Type B pancreatic cell (in vitro differentiated cells): ENCODE results near the gene ESYT2. TPM values are rescaled to one million over a fixed set of nuclear protein-coding genes. Genes with fewer than 3 reads are reported as not detected.
A peak's percentile ranks its signal among the peaks of the same experiment; 100 is the strongest.
"Not testable (repeated sequence)": the region's sequence is repeated elsewhere in the genome, so short reads cannot be mapped to it uniquely, and the experiment has no call there.

Experiments used
- DNase-seq: peaks from one replicate; pipeline ENCODE4 v3.0.0; 2021; ENCODE audit warnings: mixed read lengths; ENCODE audit not compliant: unreplicated experiment; ENCODE audit errors: extremely low spot score
- H3K27ac Mint-ChIP-seq: 2 replicates; pipeline ENCODE4 v1.8.0; 2021; ENCODE audit warnings: mild to moderate bottlenecking, mixed read lengths
- H3K27me3 Mint-ChIP-seq: 2 replicates; pipeline ENCODE4 v1.8.0; 2021; ENCODE audit warnings: mixed read lengths
- H3K36me3 Mint-ChIP-seq: 2 replicates; pipeline ENCODE4 v1.8.0; 2021; ENCODE audit warnings: mixed read lengths
- H3K4me1 Mint-ChIP-seq: one replicate; pipeline ENCODE4 v1.8.0; 2021; ENCODE audit warnings: mixed read lengths; ENCODE audit not compliant: unreplicated experiment
- H3K4me3 Mint-ChIP-seq: 2 replicates; pipeline ENCODE4 v1.8.0; 2021; ENCODE audit warnings: mild to moderate bottlenecking, mixed read lengths
- H3K9me3 Mint-ChIP-seq: 2 replicates; pipeline ENCODE4 v1.8.0; 2021; ENCODE audit warnings: mixed read lengths
- total RNA-seq: library from RNA; stranded (reverse); gene quantifications from 2 replicates; pipeline ENCODE4 v1.2.1, GENCODE V29; 2021; ENCODE audit warnings: low replicate concordance
- TF ChIP-seq, protein P1 (sequence below): fragments of 200-600 bp; sonication (generic); conservative IDR thresholded peaks from 2 replicates; pipeline ENCODE4 v1.5.0; 2021; ENCODE audit warnings: antibody characterized with exemption, mild to moderate bottlenecking

The ESYT2 gene
- total RNA-seq, 1 donor from 2014 or later = 42.1 TPM

DNA sequence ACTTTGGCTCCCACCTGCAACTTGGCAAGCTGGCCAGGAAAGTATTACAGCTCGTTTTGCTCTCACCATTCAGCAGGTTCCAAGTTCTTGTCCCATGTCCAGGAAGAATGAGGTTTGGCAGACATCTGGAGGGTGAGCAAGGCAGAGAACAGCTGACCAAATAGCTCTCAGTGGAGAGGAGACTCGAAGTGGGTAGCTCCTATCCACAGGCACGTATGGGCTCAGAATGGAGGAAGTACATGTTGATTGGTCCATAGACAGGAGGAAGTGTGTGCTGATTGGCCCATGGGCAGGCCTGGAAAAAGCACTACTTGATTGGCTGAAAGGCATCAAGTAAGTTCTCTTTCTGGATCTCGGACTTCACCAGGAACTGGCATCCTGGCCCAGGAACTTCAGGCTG, 121.7 kb downstream of the ESYT2 start:
- no peak for DNase-seq
- H3K4me3 Mint-ChIP-seq = peak overlapping the region; percentile 28
- no peaks in the 10 kb centered on the region for H3K27me3 Mint-ChIP-seq
- H3K9me3 Mint-ChIP-seq = peaks cover 5% of the 10 kb centered on the region
- no peak overlapping the region for H3K27ac Mint-ChIP-seq
- H3K4me1 Mint-ChIP-seq = peaks cover 15% of the 10 kb centered on the region
- H3K36me3 Mint-ChIP-seq = no peaks in the 10 kb centered on the region
- TF ChIP-seq, protein P1, sequence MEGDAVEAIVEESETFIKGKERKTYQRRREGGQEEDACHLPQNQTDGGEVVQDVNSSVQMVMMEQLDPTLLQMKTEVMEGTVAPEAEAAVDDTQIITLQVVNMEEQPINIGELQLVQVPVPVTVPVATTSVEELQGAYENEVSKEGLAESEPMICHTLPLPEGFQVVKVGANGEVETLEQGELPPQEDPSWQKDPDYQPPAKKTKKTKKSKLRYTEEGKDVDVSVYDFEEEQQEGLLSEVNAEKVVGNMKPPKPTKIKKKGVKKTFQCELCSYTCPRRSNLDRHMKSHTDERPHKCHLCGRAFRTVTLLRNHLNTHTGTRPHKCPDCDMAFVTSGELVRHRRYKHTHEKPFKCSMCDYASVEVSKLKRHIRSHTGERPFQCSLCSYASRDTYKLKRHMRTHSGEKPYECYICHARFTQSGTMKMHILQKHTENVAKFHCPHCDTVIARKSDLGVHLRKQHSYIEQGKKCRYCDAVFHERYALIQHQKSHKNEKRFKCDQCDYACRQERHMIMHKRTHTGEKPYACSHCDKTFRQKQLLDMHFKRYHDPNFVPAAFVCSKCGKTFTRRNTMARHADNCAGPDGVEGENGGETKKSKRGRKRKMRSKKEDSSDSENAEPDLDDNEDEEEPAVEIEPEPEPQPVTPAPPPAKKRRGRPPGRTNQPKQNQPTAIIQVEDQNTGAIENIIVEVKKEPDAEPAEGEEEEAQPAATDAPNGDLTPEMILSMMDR = no peak

DNA sequence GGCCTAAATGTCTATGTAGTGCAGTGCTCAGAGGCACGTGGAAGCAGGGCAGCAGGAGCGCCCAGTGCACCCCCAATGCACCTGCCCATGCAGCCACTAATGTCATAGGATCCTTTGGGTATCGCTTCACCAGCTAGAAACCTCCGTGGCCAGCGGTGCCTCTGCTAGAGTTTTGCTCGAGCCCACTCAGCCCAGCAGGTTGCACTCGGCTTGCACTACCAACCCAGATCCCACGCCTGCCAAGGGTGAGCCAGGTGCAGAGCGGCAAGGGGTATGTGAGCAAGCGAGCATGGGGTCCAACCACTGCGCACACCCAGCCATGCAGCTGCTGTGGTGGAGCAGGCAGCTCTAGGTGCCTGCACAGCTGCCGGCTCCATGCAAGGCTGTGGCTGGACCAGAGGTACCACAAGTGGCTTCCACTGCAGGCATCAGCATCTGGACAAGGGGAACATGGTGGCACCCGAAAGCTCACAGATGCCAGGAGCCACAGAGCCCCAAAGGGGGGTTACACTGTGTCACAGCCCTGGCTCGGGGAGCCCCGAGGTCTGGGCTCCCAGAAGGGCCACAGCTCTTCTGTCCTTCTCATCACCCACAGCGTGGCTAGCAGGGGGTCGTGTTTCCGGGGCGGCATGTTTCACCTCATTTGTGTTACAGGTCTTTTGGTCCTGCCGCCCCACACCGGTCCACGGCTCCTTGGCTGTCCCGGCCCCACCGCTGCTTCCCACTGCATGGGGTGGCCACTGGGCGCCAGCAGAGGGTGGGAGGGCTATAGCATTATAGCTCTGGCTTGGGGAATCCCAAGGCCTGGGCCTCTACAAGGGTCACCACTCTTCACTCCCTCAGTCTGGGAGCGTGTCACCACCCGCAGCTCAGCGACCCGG, 122.4 kb downstream of the ESYT2 start:
- DNase-seq = no peak
- H3K4me1 Mint-ChIP-seq = peaks cover 19% of the 10 kb centered on the region
- TF ChIP-seq, protein P1 = no peak
- H3K4me3 Mint-ChIP-seq = peak overlapping the region; percentile 82
- no peaks in the 10 kb centered on the region for H3K27me3 Mint-ChIP-seq
- no peaks in the 10 kb centered on the region for H3K36me3 Mint-ChIP-seq
- H3K27ac Mint-ChIP-seq = no peak overlapping the region
- peaks cover 5% of the 10 kb centered on the region for H3K9me3 Mint-ChIP-seq

DNA sequence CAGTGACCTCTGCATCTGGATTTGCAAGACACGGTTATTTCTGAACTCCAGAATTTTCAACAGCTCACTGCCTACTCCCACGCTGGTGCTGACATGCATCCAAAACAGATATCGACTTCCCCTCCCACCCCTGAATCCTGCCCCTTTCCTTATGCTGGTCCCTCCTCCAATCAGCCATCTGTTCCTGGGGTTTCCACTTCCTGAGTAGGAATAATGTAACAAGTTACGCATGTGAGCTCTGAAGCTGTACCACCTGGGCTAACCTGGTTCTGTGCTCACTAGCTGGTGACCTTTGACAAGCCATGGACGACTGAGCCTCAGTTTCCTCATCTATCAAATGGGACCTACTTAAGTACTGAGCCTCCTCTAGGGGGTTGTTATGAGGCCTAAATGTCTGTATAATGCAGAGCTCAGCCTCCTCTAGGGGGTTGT, 123.0 kb downstream of the ESYT2 start:
- TF ChIP-seq, protein P1 = no peak
- no peak for DNase-seq
- H3K27ac Mint-ChIP-seq = peak overlapping the region; percentile 46
- H3K9me3 Mint-ChIP-seq = peaks cover 5% of the 10 kb centered on the region
- no peaks in the 10 kb centered on the region for H3K27me3 Mint-ChIP-seq
- H3K36me3 Mint-ChIP-seq = no peaks in the 10 kb centered on the region
- peak overlapping the region; percentile 82 for H3K4me3 Mint-ChIP-seq
- H3K4me1 Mint-ChIP-seq = peaks cover 19% of the 10 kb centered on the region

DNA sequence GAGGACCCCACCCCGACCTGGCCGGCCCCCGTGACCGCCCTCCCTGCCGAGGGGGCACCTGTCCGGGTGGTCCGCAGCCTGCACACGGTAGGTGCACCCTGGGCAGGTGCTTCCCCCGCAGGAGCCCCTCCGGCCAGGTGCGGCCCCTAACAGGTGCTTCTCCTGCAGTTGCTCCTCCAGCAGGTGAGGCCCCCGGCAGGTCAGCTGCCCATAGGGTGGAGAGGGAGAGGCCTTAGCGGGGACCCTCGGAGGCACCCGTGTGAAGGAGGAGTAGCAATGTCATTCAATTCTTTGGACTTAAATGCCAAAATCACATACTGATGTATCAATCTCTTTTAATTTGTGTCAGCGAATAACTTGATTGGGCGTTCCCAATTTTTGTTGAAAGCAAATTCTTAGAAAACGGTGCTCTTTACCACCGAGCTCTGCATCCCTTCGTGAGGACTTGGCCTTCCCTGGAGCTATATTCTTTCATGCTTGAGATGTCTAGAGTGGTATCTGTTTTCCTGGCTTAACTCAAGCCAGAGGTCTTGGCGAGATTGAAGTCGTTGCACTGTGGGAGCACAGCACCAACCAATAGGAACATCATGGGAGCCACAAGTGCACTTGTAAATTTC, 124.0 kb downstream of the ESYT2 start:
- TF ChIP-seq, protein P1 = no peak
- Mint-ChIP-seq H3K36me3 (no peaks in the 10 kb centered on the region), H3K27me3 (no peaks in the 10 kb centered on the region), H3K4me1 (peaks cover 19% of the 10 kb centered on the region), H3K4me3 (peak overlapping the region; percentile 82), H3K27ac (peak overlapping the region; percentile 46), H3K9me3 (peaks cover under 1% of the 10 kb centered on the region)
- DNase-seq = no peak

DNA sequence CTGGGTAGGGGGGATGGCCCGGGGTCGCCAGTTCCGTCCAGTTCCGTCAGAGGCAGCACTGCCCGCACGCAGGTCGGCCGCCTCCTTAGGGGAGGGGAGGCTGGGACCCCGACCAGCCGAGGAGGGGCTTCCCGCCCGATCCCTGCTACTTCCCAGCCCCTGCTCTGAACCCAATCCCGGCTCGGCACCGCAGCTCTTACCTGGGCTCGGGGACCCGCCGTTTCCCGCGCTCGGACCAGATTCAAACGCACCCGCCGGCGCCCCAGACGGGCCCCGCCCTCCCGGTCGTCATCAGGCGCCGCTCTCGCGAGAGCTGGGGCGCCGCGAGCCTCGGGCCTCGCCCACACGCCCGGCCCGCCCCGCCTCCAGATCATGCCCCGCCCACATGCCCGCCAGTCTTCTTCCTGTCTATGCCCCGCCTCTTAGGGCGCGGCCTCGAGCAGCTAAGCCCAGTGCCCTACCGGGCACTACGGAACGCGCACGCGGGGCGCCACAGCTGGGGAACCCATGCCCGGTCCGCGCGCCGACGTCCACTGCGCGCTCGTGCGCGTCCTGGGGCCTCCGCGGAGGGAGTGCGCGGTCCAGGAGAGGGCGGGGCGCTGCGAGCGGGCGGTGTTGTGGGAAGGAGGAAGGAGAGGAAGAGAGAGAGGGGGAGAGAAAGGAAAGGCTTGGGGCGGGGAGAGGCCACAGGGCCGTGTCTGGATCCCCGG, 124.6 kb downstream of the ESYT2 start, which contains the start of gene NCAPG2:
NCAPG2 (minus strand) TSS at position 281 of the 710 bp plus-strand sequence. CDS start 2,905 bp downstream, outside the sequence.
- DNase-seq = peak; percentile 98
- Mint-ChIP-seq H3K36me3 (peaks cover under 1% of the 10 kb centered on the region), H3K27ac (peak within 1 kb of the TSS; percentile 46), H3K4me3 (peak within 1 kb of the TSS; percentile 82), H3K27me3 (no peaks in the 10 kb centered on the region), H3K9me3 (no peaks in the 10 kb centered on the region), H3K4me1 (peaks cover 19% of the 10 kb centered on the region)
- TF ChIP-seq, protein P1 = peak; percentile 61

DNA sequence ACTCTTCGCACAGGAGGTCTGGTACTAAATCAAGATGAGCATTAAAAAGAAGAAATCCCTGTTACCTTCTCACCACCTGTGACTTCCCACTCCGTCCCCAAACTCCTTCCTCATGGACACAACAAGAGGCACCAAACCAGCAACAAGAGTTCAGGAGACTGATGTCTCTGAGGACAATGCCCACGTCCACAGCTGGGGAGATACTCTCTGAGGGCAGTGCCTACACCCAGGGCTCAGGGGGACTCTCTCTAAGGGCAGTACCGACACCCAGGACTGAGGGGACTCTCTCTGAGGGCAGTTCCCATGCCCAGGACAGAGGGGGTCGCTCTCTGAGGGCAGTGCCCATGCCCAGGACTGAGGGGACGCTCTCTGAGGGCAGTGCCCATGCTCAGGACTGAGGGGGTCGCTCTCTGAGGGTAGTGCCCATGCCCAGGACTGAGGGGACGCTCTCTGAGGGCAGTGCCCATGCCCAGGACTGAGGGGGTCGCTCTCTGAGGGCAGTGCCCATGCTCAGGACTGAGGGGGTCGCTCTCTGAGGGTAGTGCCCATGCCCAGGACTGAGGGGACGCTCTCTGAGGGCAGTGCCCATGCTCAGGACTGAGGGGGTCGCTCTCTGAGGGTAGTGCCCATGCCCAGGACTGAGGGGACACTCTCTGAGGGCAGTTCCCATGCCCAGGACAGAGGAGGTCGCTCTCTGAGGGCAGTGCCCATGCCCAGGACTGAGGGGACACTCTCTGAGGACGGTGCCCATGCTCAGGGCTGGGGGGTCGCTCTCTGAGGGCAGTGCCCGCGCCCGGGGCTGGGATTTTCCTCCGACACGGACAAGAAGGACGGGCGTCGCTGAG, 125.4 kb downstream of the ESYT2 start:
- Mint-ChIP-seq H3K27ac (peak overlapping the region; percentile 23), H3K4me3 (peak overlapping the region; percentile 82), H3K4me1 (peaks cover 19% of the 10 kb centered on the region)
- not testable (repeated sequence) for H3K36me3 Mint-ChIP-seq, DNase-seq, H3K9me3 Mint-ChIP-seq, H3K27me3 Mint-ChIP-seq
